ENCODE data around the gene PLEKHF1.
A peak's percentile ranks its signal among the peaks of the same experiment; 100 is the strongest.

The PLEKHF1 gene

GRCh38 chr19:29663861-29664752 is 1.2 kb upstream of the PLEKHF1 start:
- peak overlapping the region in 3 of 7 experiments; percentile 80 to 87 (median 84) for H3K4me3 ChIP-seq (ENCODE audit: control insufficient read depth in 1 of 7, extremely low read depth in 1 of 7, insufficient read depth in 4 of 7, low read depth in 2 of 7, low read length in 6 of 7)
- peaks cover 0 to 47% (median 37%) of the 10 kb centered on the region in 4 experiments for H3K4me1 ChIP-seq (ENCODE audit: control extremely low read depth in 1 of 4, control insufficient read depth in 4 of 4, insufficient read depth in 4 of 4, low read length in 3 of 4)
- no peak for DNase-seq
- 90% methylated on average over 15 of the region's 19 CpGs for WGBS (ENCODE audit: insufficient coverage)
- ChIA-PET CTCF (interaction anchor here (1.0 to 10.6 kb wide), 6 partner anchors 15 to 61 kb away, joined by 3 to 93 read pairs (median 14); partner anchors contain the start of genes C19orf12 and POP4), POLR2A (no interaction called here)
- no peaks in the 10 kb centered on the region for H3K36me3 ChIP-seq (ENCODE audit: control insufficient read depth in 4 of 4, insufficient read depth in 4 of 4, low read length in 3 of 4)
- no peaks in the 10 kb centered on the region for H3K9me3 ChIP-seq (ENCODE audit: control extremely low read depth in 1 of 5, control insufficient read depth in 4 of 5, insufficient read depth in 2 of 5, low read depth in 1 of 5, low read length in 4 of 5)
- H3K27me3 ChIP-seq (replicated peaks in 2 of 5; ENCODE audit: control insufficient read depth in 4 of 5, insufficient read depth in 5 of 5, low read length in 4 of 5), result no peaks in the 10 kb centered on the region
- H3K27ac ChIP-seq (ENCODE audit: insufficient read depth in 1 of 2, low read depth in 1 of 2, low read length in 2 of 2, poor library complexity in 1 of 2, severe bottlenecking in 2 of 2), result no peak overlapping the region

DNA sequence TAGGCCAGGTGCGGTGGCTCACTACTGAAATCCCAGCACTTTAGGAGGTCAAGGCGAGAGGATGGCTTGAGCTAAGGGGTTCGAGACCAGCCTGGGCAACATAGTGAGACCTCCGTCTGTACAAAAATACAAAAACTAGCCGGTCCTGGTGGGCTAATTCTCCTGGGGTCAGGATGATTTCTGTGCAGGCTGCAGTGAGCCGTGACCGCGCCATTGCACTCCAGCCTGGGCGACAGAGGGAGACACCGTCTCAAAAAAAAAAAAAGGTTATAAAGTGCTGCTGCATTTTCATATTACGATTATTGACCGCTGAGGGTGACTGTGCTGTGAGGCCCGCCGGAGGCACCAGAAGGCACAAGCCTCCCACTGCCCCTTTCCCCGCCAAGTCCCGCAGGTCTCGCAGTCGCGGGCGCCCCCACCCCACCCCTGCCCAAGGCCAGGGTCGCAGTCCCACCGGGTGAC is 477 bp upstream of the PLEKHF1 start:
- H3K36me3 ChIP-seq (ENCODE audit: control insufficient read depth in 4 of 4, insufficient read depth in 4 of 4, low read length in 3 of 4), result no peaks in the 10 kb centered on the region
- WGBS (ENCODE audit: insufficient coverage), result 62% methylated on average over 7 of the region's 22 CpGs
- no peaks in the 10 kb centered on the region for H3K9me3 ChIP-seq (ENCODE audit: control extremely low read depth in 1 of 5, control insufficient read depth in 4 of 5, insufficient read depth in 2 of 5, low read depth in 1 of 5, low read length in 4 of 5)
- ChIA-PET CTCF (interaction anchor here (0.7 to 10.6 kb wide), 10 partner anchors 14 to 64 kb away, joined by 3 to 93 read pairs (median 4); partner anchors contain the start of genes C19orf12 and POP4), POLR2A (no interaction called here)
- H3K27ac ChIP-seq (ENCODE audit: insufficient read depth in 1 of 2, low read depth in 1 of 2, low read length in 2 of 2, poor library complexity in 1 of 2, severe bottlenecking in 2 of 2), result no peak overlapping the region
- no peaks in the 10 kb centered on the region for H3K27me3 ChIP-seq (replicated peaks in 2 of 5; ENCODE audit: control insufficient read depth in 4 of 5, insufficient read depth in 5 of 5, low read length in 4 of 5)
- peak overlapping the region; percentile 56 to 87 (median 80) for H3K4me3 ChIP-seq (ENCODE audit: control insufficient read depth in 1 of 7, extremely low read depth in 1 of 7, insufficient read depth in 4 of 7, low read depth in 2 of 7, low read length in 6 of 7)
- H3K4me1 ChIP-seq (ENCODE audit: control extremely low read depth in 1 of 4, control insufficient read depth in 4 of 4, insufficient read depth in 4 of 4, low read length in 3 of 4), result peaks cover 0 to 47% (median 37%) of the 10 kb centered on the region in 4 experiments
- peak in 2 of 3 donors; percentile 68 to 79 for DNase-seq

DNA sequence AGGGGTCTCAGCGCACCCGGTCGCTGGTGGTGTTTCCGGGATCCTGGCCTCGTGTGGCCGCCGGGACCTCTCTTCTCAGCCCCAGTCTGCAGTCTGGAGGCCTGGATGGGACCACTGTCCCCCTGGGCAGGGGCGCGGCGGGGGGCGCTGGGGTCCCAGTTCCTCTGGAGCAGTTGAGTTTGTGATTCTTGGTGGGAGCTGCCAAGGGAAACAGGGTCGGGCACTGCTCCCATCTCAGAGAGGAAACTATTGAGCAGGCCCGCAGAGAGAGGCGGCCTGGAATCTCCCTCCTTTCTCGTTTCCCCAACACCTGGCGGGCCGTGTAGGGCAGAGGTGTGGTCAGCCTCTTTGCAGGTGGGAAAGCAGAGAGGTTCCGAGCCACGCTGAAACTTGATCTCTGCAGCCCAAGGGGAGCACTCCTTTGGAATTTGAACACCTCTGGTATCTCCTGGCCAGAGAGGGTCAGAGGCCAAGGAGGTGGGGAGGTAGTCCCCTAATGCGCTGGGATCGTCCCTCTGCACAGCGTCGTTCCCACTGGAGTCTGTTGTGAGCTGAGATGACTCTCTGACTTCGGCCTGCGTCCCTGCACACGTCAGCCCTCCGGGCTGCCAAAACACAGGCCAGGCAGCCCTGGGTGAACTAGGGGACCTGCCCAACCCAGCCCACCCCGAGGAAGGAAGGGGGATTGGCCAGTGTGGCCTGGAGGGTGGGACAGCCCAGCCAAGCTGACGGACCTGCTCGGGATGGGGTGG is 741 bp downstream of the PLEKHF1 start:
- DNase-seq, result peak in 1 of 3 donors; percentile 11
- ChIA-PET CTCF (interaction anchor here (0.7 to 10.6 kb wide), 11 partner anchors 13 to 64 kb away, joined by 3 to 93 read pairs (median 4); partner anchors contain the start of genes C19orf12 and POP4), POLR2A (interaction anchor here (1.1 kb wide), 1 partner anchor 19 kb away, joined by 3 read pairs; no protein-coding TSS in a partner anchor)
- peaks cover 0 to 48% (median 38%) of the 10 kb centered on the region in 4 experiments for H3K4me1 ChIP-seq (ENCODE audit: control extremely low read depth in 1 of 4, control insufficient read depth in 4 of 4, insufficient read depth in 4 of 4, low read length in 3 of 4)
- no peaks in the 10 kb centered on the region for H3K36me3 ChIP-seq (ENCODE audit: control insufficient read depth in 4 of 4, insufficient read depth in 4 of 4, low read length in 3 of 4)
- peak overlapping the region; percentile 56 to 87 (median 80) for H3K4me3 ChIP-seq (ENCODE audit: control insufficient read depth in 1 of 7, extremely low read depth in 1 of 7, insufficient read depth in 4 of 7, low read depth in 2 of 7, low read length in 6 of 7)
- no peaks in the 10 kb centered on the region for H3K9me3 ChIP-seq (ENCODE audit: control extremely low read depth in 1 of 5, control insufficient read depth in 4 of 5, insufficient read depth in 2 of 5, low read depth in 1 of 5, low read length in 4 of 5)
- no peak overlapping the region for H3K27ac ChIP-seq (ENCODE audit: insufficient read depth in 1 of 2, low read depth in 1 of 2, low read length in 2 of 2, poor library complexity in 1 of 2, severe bottlenecking in 2 of 2)
- WGBS (ENCODE audit: insufficient coverage), result 27% methylated on average over 22 of the region's 30 CpGs
- H3K27me3 ChIP-seq (replicated peaks in 2 of 5; ENCODE audit: control insufficient read depth in 4 of 5, insufficient read depth in 5 of 5, low read length in 4 of 5), result no peaks in the 10 kb centered on the region

DNA sequence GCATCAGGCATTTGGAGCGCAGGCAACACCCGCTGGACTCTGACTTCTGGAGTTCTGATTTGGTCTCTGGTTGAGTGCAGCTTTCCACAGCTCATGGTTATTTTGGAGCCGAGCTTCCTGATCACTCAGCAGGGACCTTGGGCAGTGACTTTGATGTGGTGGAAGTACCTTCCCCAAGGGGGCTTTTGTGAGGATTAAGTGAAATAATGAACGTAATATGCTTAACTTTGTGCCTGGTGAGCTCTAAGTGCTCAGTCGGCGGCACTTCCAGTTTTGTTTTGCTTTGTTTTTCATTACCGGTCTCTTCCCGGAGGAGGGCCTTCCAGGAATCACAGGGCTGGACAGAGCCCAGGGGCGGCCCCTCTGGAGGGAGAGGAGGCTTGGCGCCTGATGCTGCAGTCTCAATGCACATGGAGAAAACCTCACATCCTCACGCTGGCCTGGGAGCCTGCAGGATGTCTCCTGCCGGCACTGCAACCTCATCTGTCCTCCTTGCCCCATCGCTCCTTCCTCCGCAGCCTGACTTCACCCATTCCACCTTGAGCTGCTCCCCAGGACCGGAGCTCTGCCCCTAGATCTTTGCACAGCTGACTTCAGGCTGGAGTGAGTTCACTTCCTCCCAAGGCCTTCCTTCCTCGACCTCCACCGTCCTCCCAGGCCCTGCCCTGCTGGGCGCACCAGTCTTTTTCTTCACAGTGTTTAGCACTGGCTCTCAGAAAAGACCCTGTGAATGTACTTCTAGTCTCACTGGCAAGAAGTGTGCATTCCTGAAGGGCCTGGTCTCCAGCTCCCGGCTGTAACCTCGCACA is 1.5 kb downstream of the PLEKHF1 start:
- POLR2A ChIA-PET, result interaction anchor here (0.6 to 1.1 kb wide), 2 partner anchors 18 to 229 kb away, joined by 3 read pairs; no protein-coding TSS in a partner anchor
- 71% methylated on average over 18 of the region's 20 CpGs for WGBS (ENCODE audit: insufficient coverage)
- no peaks in the 10 kb centered on the region for H3K27me3 ChIP-seq (replicated peaks in 2 of 5; ENCODE audit: control insufficient read depth in 4 of 5, insufficient read depth in 5 of 5, low read length in 4 of 5)
- H3K9me3 ChIP-seq (ENCODE audit: control extremely low read depth in 1 of 5, control insufficient read depth in 4 of 5, insufficient read depth in 2 of 5, low read depth in 1 of 5, low read length in 4 of 5), result no peaks in the 10 kb centered on the region
- peaks cover 2 to 55% (median 45%) of the 10 kb centered on the region in 4 experiments for H3K4me1 ChIP-seq (ENCODE audit: control extremely low read depth in 1 of 4, control insufficient read depth in 4 of 4, insufficient read depth in 4 of 4, low read length in 3 of 4)
- H3K27ac ChIP-seq (ENCODE audit: insufficient read depth in 1 of 2, low read depth in 1 of 2, low read length in 2 of 2, poor library complexity in 1 of 2, severe bottlenecking in 2 of 2), result no peak overlapping the region
- CTCF ChIA-PET, result interaction anchor here (0.7 to 10.6 kb wide), 7 partner anchors 12 to 64 kb away, joined by 3 to 93 read pairs (median 9); partner anchors contain the start of gene POP4
- peak overlapping the region in 3 of 7 experiments; percentile 80 to 84 (median 80) for H3K4me3 ChIP-seq (ENCODE audit: control insufficient read depth in 1 of 7, extremely low read depth in 1 of 7, insufficient read depth in 4 of 7, low read depth in 2 of 7, low read length in 6 of 7)
- no peaks in the 10 kb centered on the region for H3K36me3 ChIP-seq (ENCODE audit: control insufficient read depth in 4 of 4, insufficient read depth in 4 of 4, low read length in 3 of 4)
- DNase-seq, result no peak

- H3K27ac ChIP-seq (ENCODE audit: insufficient read depth in 1 of 2, low read depth in 1 of 2, low read length in 2 of 2, poor library complexity in 1 of 2, severe bottlenecking in 2 of 2), result no peak overlapping the region
- 98% methylated on average over 8 of the region's 11 CpGs for WGBS (ENCODE audit: insufficient coverage)
Observed at GRCh38 chr19:29667387-29667783, 2.1 kb downstream of the PLEKHF1 start.

DNA sequence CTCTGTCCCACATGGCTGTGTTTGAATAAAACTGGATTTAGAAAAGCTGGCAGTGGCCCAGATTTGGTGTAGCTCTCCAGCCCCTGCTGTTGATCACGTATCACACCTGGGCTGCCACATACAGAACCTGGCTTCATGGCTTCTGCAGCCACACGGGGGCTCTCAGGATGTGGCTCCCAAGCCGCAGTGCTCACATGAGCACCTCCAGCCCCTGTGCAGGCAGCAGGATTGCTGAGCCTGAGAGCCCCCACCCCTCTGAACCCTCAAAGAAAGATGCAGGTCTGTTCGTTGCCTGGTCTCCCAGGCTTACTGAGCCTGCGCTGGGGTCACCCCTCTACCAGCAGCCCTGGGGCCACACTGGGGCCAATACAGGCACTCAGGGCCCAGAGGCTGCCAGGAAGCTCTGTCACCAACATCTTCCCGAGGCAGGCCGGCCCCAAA is 2.7 kb downstream of the PLEKHF1 start:
- Histone ChIP-seq H3K27ac (ENCODE audit: insufficient read depth in 1 of 2, low read depth in 1 of 2, low read length in 2 of 2, poor library complexity in 1 of 2, severe bottlenecking in 2 of 2) (no peak overlapping the region), H3K4me1 (ENCODE audit: control extremely low read depth in 1 of 4, control insufficient read depth in 4 of 4, insufficient read depth in 4 of 4, low read length in 3 of 4) (peaks cover 6 to 67% (median 53%) of the 10 kb centered on the region in 4 experiments), H3K36me3 (ENCODE audit: control insufficient read depth in 4 of 4, insufficient read depth in 4 of 4, low read length in 3 of 4) (no peaks in the 10 kb centered on the region), H3K9me3 (ENCODE audit: control extremely low read depth in 1 of 5, control insufficient read depth in 4 of 5, insufficient read depth in 2 of 5, low read depth in 1 of 5, low read length in 4 of 5) (no peaks in the 10 kb centered on the region), H3K27me3 (replicated peaks in 2 of 5; ENCODE audit: control insufficient read depth in 4 of 5, insufficient read depth in 5 of 5, low read length in 4 of 5) (no peaks in the 10 kb centered on the region), H3K4me3 (ENCODE audit: control insufficient read depth in 1 of 7, extremely low read depth in 1 of 7, insufficient read depth in 4 of 7, low read depth in 2 of 7, low read length in 6 of 7) (no peak overlapping the region)
- POLR2A ChIA-PET, result no interaction called here
- 50% methylated on average over 6 of the region's 7 CpGs for WGBS (ENCODE audit: insufficient coverage)
- DNase-seq, result peak in 2 of 3 donors; percentile 29
- CTCF ChIA-PET, result interaction anchor here (0.7 to 10.6 kb wide), 10 partner anchors 11 to 60 kb away, joined by 3 to 93 read pairs (median 4); partner anchors contain the start of gene POP4

More at GRCh38 chr19:29667387-29667783, 2.1 kb downstream of the PLEKHF1 start:
- peaks cover 6 to 61% (median 50%) of the 10 kb centered on the region in 4 experiments for H3K4me1 ChIP-seq (ENCODE audit: control extremely low read depth in 1 of 4, control insufficient read depth in 4 of 4, insufficient read depth in 4 of 4, low read length in 3 of 4)
- CTCF ChIA-PET, result interaction anchor here (1.3 to 10.6 kb wide), 7 partner anchors 12 to 60 kb away, joined by 3 to 93 read pairs (median 9); partner anchors contain the start of gene POP4
- H3K36me3 ChIP-seq (ENCODE audit: control insufficient read depth in 4 of 4, insufficient read depth in 4 of 4, low read length in 3 of 4), result no peaks in the 10 kb centered on the region
- H3K4me3 ChIP-seq (ENCODE audit: control insufficient read depth in 1 of 7, extremely low read depth in 1 of 7, insufficient read depth in 4 of 7, low read depth in 2 of 7, low read length in 6 of 7), result no peak overlapping the region
- DNase-seq, result no peak
- H3K9me3 ChIP-seq (ENCODE audit: control extremely low read depth in 1 of 5, control insufficient read depth in 4 of 5, insufficient read depth in 2 of 5, low read depth in 1 of 5, low read length in 4 of 5), result no peaks in the 10 kb centered on the region
- POLR2A ChIA-PET, result interaction anchor here (0.6 kb wide), 1 partner anchor 229 kb away, joined by 3 read pairs; no protein-coding TSS in a partner anchor
- no peaks in the 10 kb centered on the region for H3K27me3 ChIP-seq (replicated peaks in 2 of 5; ENCODE audit: control insufficient read depth in 4 of 5, insufficient read depth in 5 of 5, low read length in 4 of 5)
